A549 (cell line): ENCODE measurements around the gene WDR5B. TPM values are rescaled to one million over a fixed set of nuclear protein-coding genes. Genes with fewer than 3 reads are reported as not detected.

Experiments
- polyA plus RNA-seq, 4 experiments: library from polyadenylated mRNA; depleted of rRNA in 3 of 4; stranded (reverse); fragments of >200 nt; fragmentation: RNase III in 1 of 4; extraction: RNeasy Plus Mini Kit Qiagen cat#74134 plus additional on column Dnase treatment in 1 of 4; gene quantifications; 2 replicates in 3 of 4; 3 replicates in 1 of 4; pipeline ENCODE4 v1.2.3, GENCODE V29; 2011 to 2017
- small RNA-seq, 6 experiments: library from RNA; depleted of rRNA; stranded (forward); fragments of <200 nt; gene quantifications; one replicate each; pipeline ENCODE3, GENCODE V24; 2012

The WDR5B gene
- polyA plus RNA-seq, 2 of the 4 experiments (the other 2 are of a cell fraction), result 5.9 to 10.2 TPM

Small RNA genes within 50 kb of the gene (small RNA-seq; reads per million reads assigned to genes)
- 0 reads per million in 6 experiments for gene AC083798.1

Other genes with a start within 250 kb of the WDR5B start
- gene CASR, start 232.4 kb downstream of the WDR5B start, polyA plus RNA-seq (2011; rRNA removed), result not detected in 2 replicates
- gene CASR, start 232.4 kb downstream of the WDR5B start, polyA plus RNA-seq (2017; fragmentation: RNase III; extraction: RNeasy Plus Mini Kit Qiagen cat#74134 plus additional on column Dnase treatment), result not detected in 3 replicates
- 7.8 and 7.9 TPM in 2 replicates for gene CSTA, start 90.8 kb downstream of the WDR5B start, polyA plus RNA-seq (2011; rRNA removed)
- gene CSTA, start 90.8 kb downstream of the WDR5B start, polyA plus RNA-seq (2017; fragmentation: RNase III; extraction: RNeasy Plus Mini Kit Qiagen cat#74134 plus additional on column Dnase treatment), result 0.41 to 1.1 TPM (median 0.91 TPM) in 3 replicates
- gene MIX23, start 32.8 kb downstream of the WDR5B start, polyA plus RNA-seq (2011; rRNA removed), result 31.3 and 51.6 TPM in 2 replicates
- gene MIX23, start 32.8 kb downstream of the WDR5B start, polyA plus RNA-seq (2017; fragmentation: RNase III; extraction: RNeasy Plus Mini Kit Qiagen cat#74134 plus additional on column Dnase treatment), result 48.1 to 62.5 TPM (median 54.1 TPM) in 3 replicates
- 61.1 and 64.8 TPM in 2 replicates for gene FAM162A, start 31.9 kb downstream of the WDR5B start, polyA plus RNA-seq (2011; rRNA removed)
- gene FAM162A, start 31.9 kb downstream of the WDR5B start, polyA plus RNA-seq (2017; fragmentation: RNase III; extraction: RNeasy Plus Mini Kit Qiagen cat#74134 plus additional on column Dnase treatment), result 40.7 to 43.5 TPM (median 41.8 TPM) in 3 replicates
- 81.8 and 86.6 TPM in 2 replicates for gene KPNA1, start 98.9 kb upstream of the WDR5B start, polyA plus RNA-seq (2011; rRNA removed)
- gene KPNA1, start 98.9 kb upstream of the WDR5B start, polyA plus RNA-seq (2017; fragmentation: RNase III; extraction: RNeasy Plus Mini Kit Qiagen cat#74134 plus additional on column Dnase treatment), result 48.1 to 50.7 TPM (median 48.9 TPM) in 3 replicates
- gene PARP9, start 148.2 kb upstream of the WDR5B start, polyA plus RNA-seq (2011; rRNA removed), result 11.7 and 12.6 TPM in 2 replicates
- 4.5 to 7.0 TPM (median 5.1 TPM) in 3 replicates for gene PARP9, start 148.2 kb upstream of the WDR5B start, polyA plus RNA-seq (2017; fragmentation: RNase III; extraction: RNeasy Plus Mini Kit Qiagen cat#74134 plus additional on column Dnase treatment)
- 4.2 and 6.9 TPM in 2 replicates for gene DTX3L, start 148.3 kb upstream of the WDR5B start, polyA plus RNA-seq (2011; rRNA removed)
- gene DTX3L, start 148.3 kb upstream of the WDR5B start, polyA plus RNA-seq (2017; fragmentation: RNase III; extraction: RNeasy Plus Mini Kit Qiagen cat#74134 plus additional on column Dnase treatment), result 5.3 to 6.8 TPM (median 5.7 TPM) in 3 replicates
- 0.05 TPM in 1 of 2 replicates, not detected in the other for gene PARP15, start 161.6 kb upstream of the WDR5B start, polyA plus RNA-seq (2011; rRNA removed)
- gene PARP15, start 161.6 kb upstream of the WDR5B start, polyA plus RNA-seq (2017; fragmentation: RNase III; extraction: RNeasy Plus Mini Kit Qiagen cat#74134 plus additional on column Dnase treatment), result not detected in 3 replicates